GM21367 (cell line): Measurements from ENCODE around the gene SLC24A5.

Experiments
- ATAC-seq: cut with Tn5 transposase; IDR thresholded peaks from one replicate; pipeline ENCODE4 v1.9.1; 2021; ENCODE audit not compliant: unreplicated experiment

The SLC24A5 gene

DNA sequence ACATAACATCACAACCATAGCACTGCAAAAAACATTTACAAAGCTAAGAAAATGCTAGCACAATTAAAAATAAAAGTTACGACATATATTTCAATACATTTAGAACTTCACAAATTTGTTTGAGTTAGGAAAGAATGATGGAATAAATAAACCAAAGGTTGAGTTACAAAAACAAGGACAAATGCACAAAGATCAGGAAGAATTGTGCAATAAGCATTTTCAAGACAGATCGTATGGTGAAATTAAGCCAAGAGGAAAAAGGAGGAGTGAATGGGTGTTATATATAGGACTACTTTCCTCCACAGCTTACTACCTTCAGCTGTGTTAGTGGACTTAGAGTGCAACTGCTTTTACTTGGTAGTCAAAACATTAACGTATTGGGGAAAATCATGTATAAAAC, 64.7 kb downstream of the SLC24A5 start:
- no peak for ATAC-seq

DNA sequence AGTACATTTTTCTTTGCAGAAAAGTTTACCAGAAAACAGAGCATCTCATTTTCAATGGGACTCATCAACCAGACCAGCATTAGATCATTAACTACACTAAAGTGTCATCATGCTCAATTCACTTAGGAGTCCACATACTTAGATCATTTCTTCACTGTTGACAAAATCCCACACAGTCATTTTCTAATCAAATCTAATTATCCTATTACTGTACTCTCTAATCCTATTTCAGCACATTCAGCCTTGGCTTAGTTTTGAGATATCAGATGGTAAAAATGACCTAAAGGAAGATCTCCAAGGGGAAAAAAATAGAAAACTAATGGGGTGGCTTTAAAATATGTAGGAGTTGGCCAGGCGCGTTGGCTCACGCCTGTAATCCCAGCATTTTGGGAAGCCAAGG, 65.5 kb downstream of the SLC24A5 start:
- no peak for ATAC-seq

GRCh38 chr15:48190932-48191573, 70.3 kb downstream of the SLC24A5 start:
- ATAC-seq: no peak

DNA sequence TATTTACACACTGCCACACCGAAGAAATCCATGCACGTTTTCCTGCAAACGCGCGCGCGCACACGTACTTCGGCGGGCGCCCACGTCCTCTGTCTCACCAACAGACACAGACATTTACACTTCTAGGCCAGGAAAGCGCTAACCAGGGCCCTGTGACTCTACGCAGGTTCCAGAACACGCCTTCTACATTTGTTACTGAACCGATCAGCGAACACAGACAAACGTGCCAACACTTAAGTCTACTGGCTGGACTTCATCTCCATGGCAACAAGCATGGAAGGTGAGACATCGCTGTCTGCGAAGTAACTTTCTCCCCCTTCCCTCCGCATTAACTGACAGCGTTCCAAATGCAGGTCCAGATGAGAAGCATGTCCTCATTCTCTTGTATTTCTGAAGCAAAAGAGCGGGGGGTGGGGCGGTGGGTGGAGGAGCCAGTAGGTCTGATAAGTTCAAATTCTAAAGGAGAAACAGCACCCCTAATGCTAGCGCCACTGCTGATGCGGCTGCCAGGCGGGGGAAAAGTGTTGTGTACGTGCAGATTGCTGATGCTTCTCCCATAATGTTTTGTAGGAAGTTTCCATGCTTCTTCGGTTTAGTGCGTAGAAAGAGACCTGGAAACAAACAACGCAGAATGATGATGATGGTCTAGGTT, 70.9 kb downstream of the SLC24A5 start, which contains the start of gene CTXN2:
TSS of gene CTXN2 (plus strand) at position 92 of the 652 bp plus-strand sequence. CDS start 9,636 bp downstream, outside the sequence.
- no peak for ATAC-seq
